A204.1 (cell line): ENCODE data around the gene HDGF.

Experiments used
- FAIRE-seq: peaks from 2 replicates; lab custom pipeline; 2012; peaks lifted over from hg19 to GRCh38; lab: Jason Lieb, UNC

Gene HDGF

DNA sequence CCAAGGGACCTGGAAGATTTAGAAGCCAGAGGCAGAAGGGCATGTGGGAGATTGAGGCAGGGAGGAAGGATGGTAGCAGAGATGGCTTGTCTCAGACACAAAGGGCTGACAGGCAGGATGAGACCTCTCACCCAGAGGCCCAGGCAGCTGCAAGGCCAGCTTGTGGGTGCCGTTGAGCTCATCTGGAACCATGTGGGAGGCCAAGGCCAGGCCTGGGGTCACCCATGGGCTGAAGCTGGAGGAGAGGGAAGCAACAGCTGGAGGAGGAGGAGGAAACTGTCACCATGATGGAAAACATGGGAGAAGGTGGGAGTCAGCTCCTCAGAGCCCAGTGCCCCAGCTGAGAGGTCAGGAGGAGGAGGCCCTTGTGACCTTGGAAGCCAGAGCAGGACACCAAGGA, 52.5 kb downstream of the HDGF start:
- no peak for FAIRE-seq

DNA sequence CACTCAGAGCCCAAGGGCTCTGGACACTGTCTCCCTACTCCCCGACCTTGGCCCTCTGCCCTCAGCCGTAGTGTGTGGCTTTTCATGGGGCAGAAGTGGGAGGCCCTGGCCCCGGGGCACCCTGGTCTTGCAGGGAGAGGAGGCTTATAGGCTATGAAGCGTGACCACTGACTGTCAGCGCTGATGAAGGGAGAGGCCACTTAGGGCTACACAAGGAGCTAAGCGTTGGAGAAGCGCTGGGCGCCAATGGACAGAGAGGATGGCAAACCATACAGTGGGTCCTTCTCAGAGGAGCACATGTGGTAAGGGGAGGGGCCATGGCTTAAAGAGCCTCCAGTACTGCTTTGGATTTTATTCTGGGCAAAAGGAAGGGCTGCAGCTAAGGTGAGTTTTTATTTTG, 54.0 kb downstream of the HDGF start:
- FAIRE-seq, result no peak

DNA sequence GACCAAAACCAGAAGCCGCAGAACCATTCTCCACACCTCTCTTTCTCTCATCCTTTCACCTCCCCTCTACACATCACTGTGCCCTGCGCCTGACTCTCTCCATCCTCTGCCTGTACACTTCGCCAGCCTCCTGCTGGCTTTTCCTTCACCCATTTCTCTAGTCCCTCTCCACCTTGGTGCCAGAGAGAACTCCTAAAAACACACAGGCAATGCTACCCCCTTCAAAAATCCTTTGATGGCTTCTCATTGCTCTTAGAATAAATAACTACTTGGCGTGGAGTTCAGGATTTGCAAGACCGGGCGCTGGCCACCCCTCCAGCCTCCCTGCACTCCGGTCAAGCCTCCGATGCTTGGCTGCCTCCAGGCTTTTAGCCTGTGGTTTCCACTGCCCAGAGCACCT, 54.7 kb downstream of the HDGF start:
- FAIRE-seq, result no peak

DNA sequence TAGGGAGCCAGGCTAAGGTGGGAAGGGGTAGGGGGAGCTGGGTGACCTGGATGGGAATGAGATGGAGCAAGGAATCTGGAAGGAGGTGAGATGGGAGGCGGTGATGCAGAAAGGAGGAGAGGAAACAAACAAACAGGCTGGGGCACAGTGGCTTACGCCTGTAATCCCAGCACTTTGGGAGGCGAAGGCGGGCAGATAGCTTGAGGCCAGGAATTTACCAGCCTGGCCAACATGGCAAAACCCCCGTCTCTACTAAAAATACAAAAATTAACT, 56.8 kb downstream of the HDGF start:
- no peak for FAIRE-seq

DNA sequence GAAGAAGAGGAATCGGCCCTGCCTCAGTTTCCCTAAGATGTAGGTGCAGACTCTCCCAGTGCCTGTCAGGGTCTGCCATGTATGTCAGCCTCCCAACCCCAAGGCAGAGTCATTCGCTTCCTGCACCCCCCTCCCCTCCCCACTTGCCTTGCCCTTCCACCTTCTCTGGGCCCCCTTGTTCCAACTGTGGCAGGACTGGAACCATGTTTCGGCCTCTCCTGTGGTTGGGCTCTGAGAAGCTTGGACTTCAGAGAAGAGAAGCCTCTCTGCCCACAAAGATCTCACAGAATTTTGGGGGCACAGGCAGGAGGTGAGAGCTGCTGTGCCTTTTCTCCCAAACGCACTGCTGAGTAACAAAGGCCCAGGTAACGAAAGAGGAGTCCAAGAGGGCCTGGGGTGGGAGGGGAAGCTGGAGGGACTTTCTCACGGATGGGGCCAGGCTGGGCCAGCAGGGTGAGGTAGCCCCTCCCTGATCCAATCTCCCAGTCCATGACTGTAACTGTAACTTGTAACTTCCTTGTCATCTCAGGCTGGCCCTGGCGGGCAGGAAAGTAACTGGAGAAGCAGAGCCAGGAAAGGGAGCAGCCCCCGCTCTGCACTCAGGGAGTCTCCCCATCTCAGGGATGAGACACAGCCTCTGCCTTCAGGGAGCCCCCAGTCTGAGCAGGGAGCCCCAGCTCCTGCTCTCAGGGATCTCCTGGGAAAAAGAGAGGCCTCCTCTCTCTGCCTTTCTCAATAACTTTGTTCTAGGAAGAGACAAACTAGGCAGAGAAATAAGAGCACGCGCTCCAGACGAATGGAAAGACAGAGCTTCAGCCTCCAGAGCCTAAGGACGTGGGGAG, 57.4 kb downstream of the HDGF start:
- no peak for FAIRE-seq

DNA sequence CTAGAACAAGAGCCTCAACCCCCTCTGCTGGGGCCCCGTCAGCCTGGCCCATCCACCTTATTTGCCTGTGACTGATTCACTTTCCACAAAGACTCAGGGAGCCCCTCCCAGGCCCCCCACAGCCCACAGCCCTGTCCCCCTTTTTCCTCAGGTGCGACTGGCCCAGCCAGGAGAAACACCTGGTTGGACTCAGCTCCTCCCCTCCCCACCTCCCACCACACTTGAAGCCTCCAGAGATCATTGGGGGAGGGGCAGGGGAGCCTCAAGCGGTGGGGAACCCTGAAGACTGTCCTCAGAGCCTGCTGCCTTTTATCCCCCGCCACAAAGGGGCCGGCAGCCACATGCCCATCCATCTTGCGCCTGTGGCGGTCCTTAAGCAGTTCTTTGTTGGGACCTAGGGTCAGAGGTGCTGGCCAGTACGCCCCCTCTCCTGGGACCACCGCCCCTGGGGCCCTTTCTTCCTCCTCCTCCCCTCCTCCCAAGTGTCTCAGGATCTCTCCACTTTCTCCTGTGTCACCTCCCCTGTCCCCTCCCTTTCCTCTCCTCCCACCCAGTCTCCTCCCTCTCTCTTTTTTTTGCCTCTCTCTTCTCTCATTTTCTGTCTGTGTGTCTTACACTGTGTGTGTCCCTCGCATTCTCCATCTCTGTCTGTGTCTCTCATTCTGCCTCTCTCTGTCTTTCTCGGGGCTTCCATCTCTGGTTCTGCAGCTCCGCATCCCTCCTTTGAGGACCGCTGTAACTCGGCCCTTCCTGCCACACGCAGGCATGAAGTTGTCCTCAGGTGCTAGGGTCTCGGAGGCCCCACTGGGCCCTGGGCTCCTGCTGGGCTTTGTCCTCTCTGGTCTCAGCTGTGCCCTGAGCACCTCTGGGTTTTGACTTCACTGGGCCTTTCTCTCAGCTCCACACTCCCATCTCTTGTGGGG, 58.3 kb downstream of the HDGF start:
- FAIRE-seq, result no peak

DNA sequence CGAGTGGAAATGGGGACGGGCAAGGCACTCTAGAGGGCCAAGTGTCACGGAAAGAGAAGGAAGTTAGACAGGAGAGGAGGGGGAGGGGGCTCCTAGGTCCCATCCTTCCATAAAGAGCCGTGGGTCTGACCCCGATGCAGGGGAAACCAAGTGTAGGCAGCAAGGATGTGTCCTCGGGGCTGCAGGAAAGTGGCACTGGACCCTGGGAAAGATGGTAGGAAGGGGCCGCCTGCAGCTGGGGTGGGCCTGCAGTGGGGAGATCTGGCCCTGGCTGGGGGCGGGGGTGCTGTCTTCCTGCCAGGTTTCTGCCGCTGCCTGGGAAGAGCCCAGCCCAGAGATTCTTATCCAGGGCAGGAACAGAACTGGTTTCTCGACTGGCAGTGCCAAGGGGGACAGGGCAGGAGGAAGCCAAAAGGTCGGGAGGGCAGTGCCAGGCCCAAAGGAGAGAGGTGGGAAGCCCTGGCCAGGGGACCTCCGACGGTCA, 59.0 kb downstream of the HDGF start:
- no peak for FAIRE-seq
